ENCODE results near the gene AP5Z1. TPM values are rescaled to one million over a fixed set of nuclear protein-coding genes. Genes with fewer than 3 reads are reported as not detected.

AP5Z1 gene
- total RNA-seq, 4 donors from 2014 or later, result 36.6 to 111 (median 44.5) TPM

DNA sequence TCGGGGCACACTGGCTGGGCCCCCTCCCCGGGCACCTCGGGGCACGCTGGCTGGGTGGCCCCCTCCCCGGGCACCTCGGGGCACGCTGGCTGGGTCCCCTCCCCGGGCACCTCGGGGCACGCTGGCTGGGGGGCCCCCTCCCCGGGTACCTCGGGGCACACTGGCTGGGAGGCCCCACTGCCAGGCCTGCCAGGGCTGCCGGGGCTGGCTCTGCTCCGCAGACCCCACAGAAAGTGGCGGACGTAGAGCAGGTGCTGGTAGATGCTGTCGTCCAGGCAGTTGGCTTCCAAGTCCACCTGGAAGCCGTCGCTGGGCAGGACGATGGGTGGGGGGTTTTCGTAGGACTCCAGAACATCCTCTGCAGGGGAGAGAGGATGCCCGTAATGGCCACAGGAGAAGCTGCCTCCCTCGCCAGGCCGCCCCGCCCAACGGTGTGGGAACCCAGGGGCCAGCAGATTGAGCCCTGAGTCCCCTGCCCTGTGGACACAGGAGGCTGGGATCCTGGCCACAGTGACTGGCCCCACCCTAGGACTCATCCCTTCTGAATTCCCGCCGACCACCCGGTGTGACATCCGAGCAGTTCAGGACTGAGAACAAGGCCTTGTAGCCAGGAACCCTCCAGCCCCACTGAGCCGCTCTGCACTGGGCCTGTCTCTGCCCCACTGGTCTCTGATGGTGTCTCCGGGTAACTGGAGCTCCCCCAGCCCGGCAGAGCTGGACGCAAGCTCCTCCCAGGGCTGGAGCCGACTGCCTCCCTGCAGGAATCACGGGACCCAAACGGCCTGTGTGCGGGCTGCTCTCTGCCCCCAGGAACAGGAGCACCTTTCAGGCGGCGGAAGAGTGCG is 28.2 kb downstream of the AP5Z1 start:
- Histone ChIP-seq H3K27ac (no peak overlapping the region), H3K27me3 (peaks cover 21% of the 10 kb centered on the region), H3K9me3 (no peaks in the 10 kb centered on the region), H3K4me3 (no peak overlapping the region), H3K36me3 (no peaks in the 10 kb centered on the region), H3K4me1 (no peaks in the 10 kb centered on the region)
- no peak for TF ChIP-seq EP300 (IDR thresholded peaks at IDR 0.05; ENCODE audit: low read depth)
- TF ChIP-seq, protein P1, sequence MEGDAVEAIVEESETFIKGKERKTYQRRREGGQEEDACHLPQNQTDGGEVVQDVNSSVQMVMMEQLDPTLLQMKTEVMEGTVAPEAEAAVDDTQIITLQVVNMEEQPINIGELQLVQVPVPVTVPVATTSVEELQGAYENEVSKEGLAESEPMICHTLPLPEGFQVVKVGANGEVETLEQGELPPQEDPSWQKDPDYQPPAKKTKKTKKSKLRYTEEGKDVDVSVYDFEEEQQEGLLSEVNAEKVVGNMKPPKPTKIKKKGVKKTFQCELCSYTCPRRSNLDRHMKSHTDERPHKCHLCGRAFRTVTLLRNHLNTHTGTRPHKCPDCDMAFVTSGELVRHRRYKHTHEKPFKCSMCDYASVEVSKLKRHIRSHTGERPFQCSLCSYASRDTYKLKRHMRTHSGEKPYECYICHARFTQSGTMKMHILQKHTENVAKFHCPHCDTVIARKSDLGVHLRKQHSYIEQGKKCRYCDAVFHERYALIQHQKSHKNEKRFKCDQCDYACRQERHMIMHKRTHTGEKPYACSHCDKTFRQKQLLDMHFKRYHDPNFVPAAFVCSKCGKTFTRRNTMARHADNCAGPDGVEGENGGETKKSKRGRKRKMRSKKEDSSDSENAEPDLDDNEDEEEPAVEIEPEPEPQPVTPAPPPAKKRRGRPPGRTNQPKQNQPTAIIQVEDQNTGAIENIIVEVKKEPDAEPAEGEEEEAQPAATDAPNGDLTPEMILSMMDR (IDR thresholded peaks at IDR 0.05), result no peak
- TF ChIP-seq POLR2A (IDR thresholded peaks at IDR 0.05), result no peak
- no peak for TF ChIP-seq POLR2AphosphoS5 (IDR thresholded peaks at IDR 0.05)
- no peak for DNase-seq
- in situ Hi-C loops (cut with MboI; ENCODE audit: low pct_ligation_motif_present in 1 of 4, low pct_unique_long_range_greater_than_20kb in 1 of 4, low sequenced_read_pairs in 3 of 4), result no loop called here
- WGBS, 2 donors (ENCODE audit: low coverage in 1 of 2), result 71% methylated on average over 24 of the region's 41 CpGs; no CpG with 5 or more reads in 1 of the 2 donors
- intact Hi-C loops (cut with DNase I; ENCODE audit: low total_unique reads), result no loop called here

DNA sequence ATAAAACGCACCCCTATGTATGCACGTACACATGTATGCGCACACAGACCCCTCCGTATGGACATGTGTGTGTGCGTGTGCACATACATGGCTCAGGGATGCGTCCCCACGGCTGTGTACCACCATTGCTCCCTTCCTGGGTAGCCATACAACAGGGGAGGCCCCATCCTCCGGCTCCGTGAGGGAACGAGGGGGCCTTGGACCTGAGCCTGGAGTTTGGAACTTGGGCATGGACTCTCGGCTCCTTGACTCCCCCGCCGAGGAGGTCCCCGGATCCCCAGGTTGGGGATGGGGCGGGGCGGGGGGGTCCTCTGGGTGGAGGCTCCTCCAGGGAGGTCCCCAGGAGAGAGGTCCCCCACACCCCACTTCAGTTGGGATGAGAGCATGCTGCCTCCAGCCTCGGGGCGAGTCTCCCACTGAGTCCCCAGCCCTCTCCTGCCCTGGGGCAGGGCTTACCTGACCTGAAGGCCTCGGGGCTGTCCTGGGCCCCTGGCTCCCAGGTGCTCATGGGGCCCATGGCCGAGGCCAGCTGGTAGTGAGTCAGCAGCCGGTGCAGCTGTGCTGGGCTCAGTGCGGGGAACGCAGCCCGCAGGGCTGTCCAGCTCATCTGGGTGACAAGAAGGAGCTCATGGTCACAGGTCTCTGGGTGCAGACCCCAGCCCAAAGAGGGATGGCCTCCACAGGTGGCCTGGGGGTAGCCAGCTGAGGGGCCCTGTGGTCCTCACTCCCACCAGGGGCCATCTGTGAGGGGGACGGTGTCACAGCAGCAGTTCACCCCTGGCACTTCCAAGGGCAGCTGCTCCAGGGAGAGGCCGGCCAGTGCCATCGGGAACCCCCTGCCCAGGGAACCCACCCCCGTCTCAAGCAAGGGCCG is 29.9 kb downstream of the AP5Z1 start:
- Histone ChIP-seq H3K36me3 (no peaks in the 10 kb centered on the region), H3K4me1 (no peaks in the 10 kb centered on the region), H3K27me3 (peaks cover 26% of the 10 kb centered on the region), H3K9me3 (no peaks in the 10 kb centered on the region), H3K27ac (no peak overlapping the region), H3K4me3 (no peak overlapping the region)
- intact Hi-C loops (cut with DNase I; ENCODE audit: low total_unique reads) (no loop called here), in situ Hi-C loops (cut with MboI; ENCODE audit: low pct_ligation_motif_present in 1 of 4, low pct_unique_long_range_greater_than_20kb in 1 of 4, low sequenced_read_pairs in 3 of 4) (no loop called here)
- TF ChIP-seq POLR2AphosphoS5 (IDR thresholded peaks at IDR 0.05) (no peak), EP300 (IDR thresholded peaks at IDR 0.05; ENCODE audit: low read depth) (no peak), POLR2A (IDR thresholded peaks at IDR 0.05) (no peak)
- TF ChIP-seq, protein P1 (IDR thresholded peaks at IDR 0.05), result no peak
- 80% methylated on average over 27 of the region's 29 CpGs; no CpG with 5 or more reads in 1 of the 2 donors for WGBS, 2 donors (ENCODE audit: low coverage in 1 of 2)
- DNase-seq, result no peak

DNA sequence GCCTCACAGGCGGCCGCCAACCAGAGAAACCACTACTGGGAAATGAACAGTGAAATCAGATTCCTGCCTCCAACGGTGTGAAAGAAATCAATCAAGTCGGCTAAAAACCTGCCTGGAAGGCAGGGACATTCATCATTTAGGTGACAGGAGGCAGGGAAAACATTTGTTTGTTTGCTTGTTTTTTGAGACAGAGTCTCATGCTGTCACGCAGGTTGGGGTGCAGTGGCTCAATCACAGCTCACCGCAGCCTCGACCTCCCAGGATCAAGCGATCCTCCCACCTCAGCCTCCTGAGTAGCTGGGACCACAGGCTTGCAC is 30.5 kb downstream of the AP5Z1 start:
- intact Hi-C loops (cut with DNase I; ENCODE audit: low total_unique reads), result no loop called here
- in situ Hi-C loops (cut with MboI; ENCODE audit: low pct_ligation_motif_present in 1 of 4, low pct_unique_long_range_greater_than_20kb in 1 of 4, low sequenced_read_pairs in 3 of 4), result no loop called here
- TF ChIP-seq POLR2AphosphoS5 (IDR thresholded peaks at IDR 0.05) (no peak), POLR2A (IDR thresholded peaks at IDR 0.05) (no peak), EP300 (IDR thresholded peaks at IDR 0.05; ENCODE audit: low read depth) (no peak)
- TF ChIP-seq, protein P1 (IDR thresholded peaks at IDR 0.05), result no peak
- Histone ChIP-seq H3K4me1 (no peaks in the 10 kb centered on the region), H3K36me3 (no peaks in the 10 kb centered on the region), H3K27me3 (peaks cover 26% of the 10 kb centered on the region), H3K9me3 (no peaks in the 10 kb centered on the region), H3K4me3 (no peak overlapping the region), H3K27ac (no peak overlapping the region)
- DNase-seq, result no peak
- WGBS, 2 donors (ENCODE audit: low coverage in 1 of 2), result 78 to 100% methylated on average over 3 to 8 of the region's 8 CpGs

DNA sequence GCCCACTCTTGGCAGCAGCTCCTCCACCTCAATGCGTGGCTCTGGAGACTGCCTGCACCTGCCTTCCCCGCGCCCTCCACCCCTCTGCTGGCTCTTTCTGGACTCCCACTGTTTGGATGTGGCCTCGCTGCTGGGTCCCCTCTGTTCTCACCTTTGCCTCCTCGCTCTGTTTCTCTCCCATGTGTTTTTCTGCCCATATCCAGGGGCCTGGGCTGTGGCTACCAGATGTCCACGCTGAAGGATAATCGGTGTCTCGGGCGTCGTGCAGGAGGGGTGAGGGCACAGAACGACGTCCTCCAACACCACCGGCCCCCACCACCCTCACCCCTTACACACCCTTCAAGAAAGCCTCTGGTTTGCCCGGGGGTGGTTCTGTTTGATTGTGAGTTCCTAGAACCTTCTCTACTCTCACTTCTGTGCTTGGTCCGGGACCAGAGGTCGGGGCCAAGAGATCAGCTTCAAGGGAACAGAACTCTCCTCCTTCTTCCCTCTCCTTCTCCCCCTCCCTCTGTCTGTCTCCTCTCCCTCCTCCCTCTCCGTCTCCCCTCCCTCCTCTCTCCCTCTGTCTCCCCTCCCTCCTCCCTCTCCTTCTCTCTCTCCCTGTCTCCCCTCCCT is 31.7 kb downstream of the AP5Z1 start:
- intact Hi-C loops (cut with DNase I; ENCODE audit: low total_unique reads) (no loop called here), in situ Hi-C loops (cut with MboI; ENCODE audit: low pct_ligation_motif_present in 1 of 4, low pct_unique_long_range_greater_than_20kb in 1 of 4, low sequenced_read_pairs in 3 of 4) (no loop called here)
- WGBS, 2 donors (ENCODE audit: low coverage in 1 of 2), result 49 to 55% methylated on average over 12 to 17 of the region's 17 CpGs
- no peak overlapping the region for H3K4me3 ChIP-seq
- TF ChIP-seq POLR2A (IDR thresholded peaks at IDR 0.05) (no peak), EP300 (IDR thresholded peaks at IDR 0.05; ENCODE audit: low read depth) (no peak), POLR2AphosphoS5 (IDR thresholded peaks at IDR 0.05) (no peak)
- TF ChIP-seq, protein P1 (IDR thresholded peaks at IDR 0.05), result no peak
- H3K27me3 ChIP-seq, result peaks cover 26% of the 10 kb centered on the region
- H3K9me3 ChIP-seq, result no peaks in the 10 kb centered on the region
- H3K27ac ChIP-seq, result no peak overlapping the region
- no peaks in the 10 kb centered on the region for H3K4me1 ChIP-seq
- no peaks in the 10 kb centered on the region for H3K36me3 ChIP-seq
- DNase-seq, result no peak

All from transverse colon (tissue), 4 donors.